Esophagus muscularis mucosa (tissue), 4 donors: ENCODE measurements around the gene DMRT1. TPM values are rescaled to one million over a fixed set of nuclear protein-coding genes. Genes with fewer than 3 reads are reported as not detected.

ENCODE experiments used
- DNase-seq: peaks from one replicate; pipeline ENCODE4 v3.0.0-alpha.2; 2017; ENCODE audit errors: extremely low spot score
- H3K27ac ChIP-seq, 4 donors: fragments of 200-600 bp; sonication (generic); replicated peaks in 1 of 4; 1 replicate in 3 of 4; 2 replicates in 1 of 4; pipeline ENCODE4 v1.5.1; 2016 to 2019; ENCODE audit warnings: mild to moderate bottlenecking in 1 of 4
- H3K27me3 ChIP-seq, 4 donors: fragments of 200-600 bp; sonication (generic); one replicate each; pipeline versions ENCODE4 v1.5.1 to v1.6.0; 2016 to 2019
- H3K36me3 ChIP-seq, 4 donors: fragments of 200-600 bp; sonication (generic); one replicate each; pipeline ENCODE4 v1.5.1; 2016 to 2019
- H3K4me1 ChIP-seq, 4 donors: fragments of 200-600 bp; sonication (generic); one replicate each; pipeline ENCODE4 v1.5.1; 2016 to 2019
- H3K4me3 ChIP-seq, 4 donors: fragments of 200-600 bp; sonication (generic); 1 replicate in 2 of 4; 2 replicates in 2 of 4; pipeline ENCODE4 v1.5.1; 2016 to 2019; ENCODE audit warnings: mild to moderate bottlenecking in 4 of 4, moderate library complexity in 1 of 4
- H3K9me3 ChIP-seq, 4 donors: fragments of 200-600 bp; sonication (generic); 1 replicate in 3 of 4; 2 replicates in 1 of 4; pipeline ENCODE4 v1.5.1; 2016 to 2019
- EP300 ChIP-seq: sonication (generic); formaldehyde crosslinking; IDR thresholded peaks from one replicate; pipeline ENCODE4 v1.6.1; 2017; ENCODE audit warnings: antibody characterized with exemption
- POLR2A ChIP-seq: fragments of 450-650 bp; IDR thresholded peaks from one replicate; pipeline ENCODE4 v1.6.1; 2017; ENCODE audit warnings: antibody characterized with exemption, moderate library complexity, mild to moderate bottlenecking, low read depth
- POLR2AphosphoS5 ChIP-seq, 2 donors: sonication (generic); formaldehyde crosslinking; IDR thresholded peaks; one replicate each; pipeline ENCODE4 v1.6.1; 2017; ENCODE audit warnings: antibody characterized with exemption in 2 of 2
- WGBS: methylation state at CpG from one replicate; pipeline ENCODE4 v1.1.5; 2018; 5-methylcytosine and 5-hydroxymethylcytosine counted together
- intact Hi-C: fragments of 100-400 bp; cut with DNase I; formaldehyde crosslinking; loops from one replicate; pipeline ENCODE4 v1.15.1; 2023
- total RNA-seq, 4 donors: library from RNA; depleted of rRNA; stranded (reverse); fragments of >200 nt; gene quantifications; one replicate each; pipeline versions ENCODE4 v1.1.0 to v1.2.1, GENCODE V29; 2016
- TF ChIP-seq, protein P1 (sequence below), 3 experiments: fragments of 200-600 bp in 2 of 3; fragments of 450-650 bp in 1 of 3; sonication (generic) in 2 of 3; IDR thresholded peaks; one replicate each; pipeline ENCODE4 v1.5.1; 2017 to 2019; ENCODE audit warnings: antibody characterized with exemption in 3 of 3, mild to moderate bottlenecking in 2 of 3, moderate library complexity in 1 of 3

The DMRT1 gene
- total RNA-seq, 4 donors from 2014 or later = not detected

- H3K4me1 ChIP-seq = peaks cover 44 to 61% (median 57%) of the 10 kb centered on the region in 4 donors
Observed at GRCh38 chr9:972501-973294, 131.2 kb downstream of the DMRT1 start.

DNA sequence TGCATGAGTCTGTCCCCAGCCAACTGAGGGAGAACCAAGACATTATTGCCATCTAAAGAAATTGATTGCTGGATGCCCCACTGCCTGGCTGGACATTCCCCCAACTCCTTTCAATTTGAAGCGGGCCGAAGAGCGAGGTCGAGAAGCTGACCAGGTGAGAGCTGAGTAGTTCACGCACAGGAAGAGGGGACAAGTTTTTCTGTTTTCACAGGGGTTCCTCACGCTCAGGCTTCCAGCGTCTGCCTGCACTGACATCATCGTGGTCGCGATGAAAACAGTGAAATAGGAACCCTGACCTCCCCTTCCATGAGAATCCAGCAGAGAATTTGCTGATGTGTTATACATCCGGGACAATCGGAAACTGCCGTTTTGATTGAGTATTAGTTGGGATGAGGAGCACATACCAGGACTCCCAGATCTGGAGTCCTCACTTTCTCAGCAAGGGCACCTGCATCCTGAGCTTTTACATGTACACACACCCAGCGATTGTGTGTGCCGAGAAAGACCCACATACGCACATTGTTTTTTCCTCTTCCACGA lies 131.9 kb downstream of the DMRT1 start:
- H3K9me3 ChIP-seq = no peaks in the 10 kb centered on the region
- TF ChIP-seq EP300 (no peak), POLR2A (no peak), POLR2AphosphoS5 (IDR thresholded peaks at IDR 0.05) (no peak)
- TF ChIP-seq, protein P1, sequence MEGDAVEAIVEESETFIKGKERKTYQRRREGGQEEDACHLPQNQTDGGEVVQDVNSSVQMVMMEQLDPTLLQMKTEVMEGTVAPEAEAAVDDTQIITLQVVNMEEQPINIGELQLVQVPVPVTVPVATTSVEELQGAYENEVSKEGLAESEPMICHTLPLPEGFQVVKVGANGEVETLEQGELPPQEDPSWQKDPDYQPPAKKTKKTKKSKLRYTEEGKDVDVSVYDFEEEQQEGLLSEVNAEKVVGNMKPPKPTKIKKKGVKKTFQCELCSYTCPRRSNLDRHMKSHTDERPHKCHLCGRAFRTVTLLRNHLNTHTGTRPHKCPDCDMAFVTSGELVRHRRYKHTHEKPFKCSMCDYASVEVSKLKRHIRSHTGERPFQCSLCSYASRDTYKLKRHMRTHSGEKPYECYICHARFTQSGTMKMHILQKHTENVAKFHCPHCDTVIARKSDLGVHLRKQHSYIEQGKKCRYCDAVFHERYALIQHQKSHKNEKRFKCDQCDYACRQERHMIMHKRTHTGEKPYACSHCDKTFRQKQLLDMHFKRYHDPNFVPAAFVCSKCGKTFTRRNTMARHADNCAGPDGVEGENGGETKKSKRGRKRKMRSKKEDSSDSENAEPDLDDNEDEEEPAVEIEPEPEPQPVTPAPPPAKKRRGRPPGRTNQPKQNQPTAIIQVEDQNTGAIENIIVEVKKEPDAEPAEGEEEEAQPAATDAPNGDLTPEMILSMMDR (IDR thresholded peaks at IDR 0.05) = no peak
- 26% methylated on average over 17 of the region's 17 CpGs for WGBS
- peaks cover 32 to 100% (median 93%) of the 10 kb centered on the region in 4 donors for H3K27me3 ChIP-seq
- peak; percentile 39 for DNase-seq
- peaks cover 44 to 61% (median 57%) of the 10 kb centered on the region in 4 donors for H3K4me1 ChIP-seq
- intact Hi-C loops = no loop called here
- no peaks in the 10 kb centered on the region for H3K36me3 ChIP-seq
- H3K27ac ChIP-seq = no peak overlapping the region
- peak overlapping the region in 2 of 4 donors; percentile 46 to 51 for H3K4me3 ChIP-seq

More at GRCh38 chr9:972501-973294, 131.2 kb downstream of the DMRT1 start:
- intact Hi-C loops = no loop called here
- H3K36me3 ChIP-seq = no peaks in the 10 kb centered on the region
- no peak overlapping the region for H3K27ac ChIP-seq
- no peaks in the 10 kb centered on the region for H3K9me3 ChIP-seq
- DNase-seq = peak; percentile 72
- peak overlapping the region; percentile 38 to 55 (median 48) for H3K4me3 ChIP-seq
- no peak for TF ChIP-seq POLR2A
- TF ChIP-seq EP300 = no peak
- no peak for TF ChIP-seq POLR2AphosphoS5 (IDR thresholded peaks at IDR 0.05)
- TF ChIP-seq, protein P1 (IDR thresholded peaks at IDR 0.05) = no peak
- 16% methylated on average over 33 of the region's 68 CpGs for WGBS
- H3K27me3 ChIP-seq = peaks cover 32 to 100% (median 93%) of the 10 kb centered on the region in 4 donors

DNA sequence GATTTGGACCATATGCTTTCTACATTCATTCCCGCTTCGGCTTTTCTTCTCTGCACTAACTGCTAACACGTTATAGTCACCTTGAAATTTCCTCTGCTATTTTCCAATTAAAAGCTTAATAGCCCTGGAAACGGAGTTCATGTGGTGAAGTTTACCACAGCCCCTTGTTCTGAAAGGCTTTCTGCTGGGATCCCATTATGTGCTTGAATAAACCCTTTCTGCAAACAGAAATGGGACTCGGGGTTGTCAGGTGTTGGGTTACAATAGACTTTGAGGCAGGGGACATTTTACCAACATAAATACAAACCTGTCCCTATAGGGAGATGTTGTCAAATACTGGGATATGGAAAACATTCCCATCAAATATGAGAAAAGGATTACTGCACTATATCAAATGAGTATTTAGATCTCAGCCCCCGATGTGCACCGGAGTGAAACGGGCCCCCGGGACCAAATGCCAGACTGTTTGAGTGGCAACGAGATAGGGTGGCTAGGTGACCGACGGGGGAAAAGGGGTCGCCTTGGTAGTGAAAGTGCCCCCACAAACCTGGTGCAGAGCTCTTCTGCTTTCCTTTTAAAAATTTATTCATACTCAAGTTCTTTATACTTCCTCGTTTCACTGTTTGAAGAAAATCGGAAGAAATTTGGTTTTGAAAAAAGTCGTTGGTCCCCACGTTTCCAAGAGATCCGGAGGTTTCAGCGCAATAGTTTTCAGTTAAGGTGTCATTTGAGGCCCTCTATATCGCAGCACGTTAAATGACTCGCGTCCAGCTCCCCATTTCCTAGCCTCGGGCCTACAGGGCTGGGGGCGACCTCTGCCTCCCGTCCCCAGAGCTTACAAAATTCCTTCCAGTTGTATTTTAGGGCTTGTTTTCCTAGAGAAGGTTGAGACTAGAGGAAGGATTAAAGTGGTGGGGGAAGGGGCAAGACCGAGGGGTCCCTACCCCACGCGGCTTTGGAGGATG lies 132.8 kb downstream of the DMRT1 start:
- no peaks in the 10 kb centered on the region for H3K9me3 ChIP-seq
- TF ChIP-seq, protein P1 (IDR thresholded peaks at IDR 0.05) = no peak
- TF ChIP-seq POLR2A (no peak), POLR2AphosphoS5 (IDR thresholded peaks at IDR 0.05) (no peak), EP300 (no peak)
- peaks cover 31 to 100% (median 89%) of the 10 kb centered on the region in 4 donors for H3K27me3 ChIP-seq
- peaks cover 40 to 61% (median 56%) of the 10 kb centered on the region in 4 donors for H3K4me1 ChIP-seq
- DNase-seq = peak; percentile 86
- WGBS = 17% methylated on average over 29 of the region's 29 CpGs
- intact Hi-C loops = no loop called here
- H3K4me3 ChIP-seq = no peak overlapping the region
- H3K27ac ChIP-seq = no peak overlapping the region
- no peaks in the 10 kb centered on the region for H3K36me3 ChIP-seq

DNA sequence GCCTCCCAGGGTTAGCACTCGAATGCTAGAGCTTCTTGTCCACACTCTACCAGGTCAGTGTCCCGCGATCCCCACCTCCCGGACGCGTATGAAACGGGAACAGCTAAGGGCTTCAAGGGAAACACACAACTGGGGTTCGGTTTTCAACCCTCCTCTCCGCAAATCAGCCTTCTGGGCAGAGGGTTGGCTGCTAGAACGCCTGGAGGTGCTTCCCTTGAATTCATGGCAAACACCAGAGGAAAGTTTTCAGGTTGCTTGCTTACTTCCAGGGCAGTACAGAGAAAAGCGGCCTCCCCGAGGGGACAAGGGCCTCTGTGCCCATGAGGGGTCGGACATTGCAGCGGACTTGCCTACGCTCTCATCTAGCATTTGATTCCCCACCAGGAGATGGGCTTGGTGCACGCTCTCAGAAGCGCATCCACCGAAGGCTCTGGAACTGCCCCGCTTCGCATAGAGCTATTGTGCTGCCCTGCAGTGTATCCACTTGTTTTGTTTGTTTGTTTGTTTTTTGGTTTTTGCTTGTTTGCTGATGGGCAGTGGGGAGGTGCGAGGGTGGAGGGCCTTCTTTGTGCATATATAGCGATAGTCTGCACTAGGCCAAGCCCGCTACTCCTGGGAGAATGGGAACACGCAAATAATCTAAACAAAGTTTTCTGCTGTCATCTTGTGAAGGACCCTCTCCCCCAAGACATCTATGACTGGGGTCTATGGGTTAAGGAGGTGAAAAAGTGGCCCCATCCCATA lies 133.7 kb downstream of the DMRT1 start:
- H3K27me3 ChIP-seq = peaks cover 28 to 100% (median 83%) of the 10 kb centered on the region in 4 donors
- H3K27ac ChIP-seq = no peak overlapping the region
- WGBS = 17% methylated on average over 23 of the region's 24 CpGs
- no peak overlapping the region for H3K4me3 ChIP-seq
- DNase-seq = peak; percentile 78
- H3K4me1 ChIP-seq = peaks cover 32 to 53% (median 47%) of the 10 kb centered on the region in 4 donors
- intact Hi-C loops = no loop called here
- no peaks in the 10 kb centered on the region for H3K9me3 ChIP-seq
- no peaks in the 10 kb centered on the region for H3K36me3 ChIP-seq
- no peak for TF ChIP-seq POLR2AphosphoS5 (IDR thresholded peaks at IDR 0.05)
